GM18502 (cell line): ENCODE data around the gene GJD4.

Experiments
- ATAC-seq: cut with Tn5 transposase; IDR thresholded peaks from one replicate; pipeline ENCODE4 v1.9.1; 2021; ENCODE audit warnings: mild to moderate bottlenecking; ENCODE audit not compliant: unreplicated experiment, poor library complexity

GJD4 gene

DNA sequence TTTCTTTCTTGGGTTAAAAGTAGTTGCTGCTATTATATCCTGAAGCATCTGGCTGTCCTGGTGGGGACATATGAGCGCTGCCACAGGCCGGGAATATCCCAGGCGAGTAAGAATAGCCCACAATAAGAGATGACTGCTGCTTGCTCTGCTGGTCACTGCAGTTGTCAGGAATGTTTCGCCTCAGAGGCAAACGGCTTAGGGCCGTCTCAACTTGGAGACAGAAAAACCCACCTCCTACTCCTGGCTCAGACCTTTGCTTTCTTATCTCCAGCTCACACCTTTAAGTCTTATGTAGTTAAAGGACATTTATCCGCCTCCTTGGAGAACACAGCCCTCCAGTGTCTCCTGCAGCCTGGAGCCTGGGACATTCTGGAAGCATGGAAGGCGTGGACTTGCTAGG, at the start of gene GJD4:
Gene GJD4 (plus strand): TSS at position 151 of the 400 bp plus-strand sequence. CDS start 227 bp downstream, at position 378.
- ATAC-seq, result no peak

- no peak for ATAC-seq
Observed at GRCh38 chr10:35555962-35556930, 48.9 kb upstream of the GJD4 start.

- ATAC-seq, result no peak
Observed at GRCh38 chr10:35558276-35558675, 46.9 kb upstream of the GJD4 start.

DNA sequence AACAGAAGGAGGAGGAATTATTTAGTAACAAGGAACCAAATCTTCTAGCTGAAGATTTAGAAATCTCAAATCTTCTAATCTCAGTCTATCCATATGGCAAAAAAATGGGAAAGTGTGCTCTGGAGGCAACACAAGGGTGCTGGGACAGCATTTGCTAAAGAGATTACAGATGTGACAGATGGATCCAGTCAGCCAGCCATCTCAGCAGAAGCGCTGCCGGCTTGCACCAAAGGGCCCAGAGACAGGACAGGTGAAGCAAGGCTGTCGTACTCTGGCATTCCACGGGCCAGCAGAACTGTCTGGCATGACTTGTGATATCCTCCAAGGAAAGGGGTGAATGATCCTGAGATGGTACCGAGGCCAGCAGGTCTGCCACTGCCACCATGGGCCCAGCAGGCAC, 45.7 kb upstream of the GJD4 start:
- no peak for ATAC-seq

GRCh38 chr10:35561715-35562114, 43.4 kb upstream of the GJD4 start:
- no peak for ATAC-seq

- no peak for ATAC-seq
Observed at GRCh38 chr10:35562427-35562826, 42.7 kb upstream of the GJD4 start.

DNA sequence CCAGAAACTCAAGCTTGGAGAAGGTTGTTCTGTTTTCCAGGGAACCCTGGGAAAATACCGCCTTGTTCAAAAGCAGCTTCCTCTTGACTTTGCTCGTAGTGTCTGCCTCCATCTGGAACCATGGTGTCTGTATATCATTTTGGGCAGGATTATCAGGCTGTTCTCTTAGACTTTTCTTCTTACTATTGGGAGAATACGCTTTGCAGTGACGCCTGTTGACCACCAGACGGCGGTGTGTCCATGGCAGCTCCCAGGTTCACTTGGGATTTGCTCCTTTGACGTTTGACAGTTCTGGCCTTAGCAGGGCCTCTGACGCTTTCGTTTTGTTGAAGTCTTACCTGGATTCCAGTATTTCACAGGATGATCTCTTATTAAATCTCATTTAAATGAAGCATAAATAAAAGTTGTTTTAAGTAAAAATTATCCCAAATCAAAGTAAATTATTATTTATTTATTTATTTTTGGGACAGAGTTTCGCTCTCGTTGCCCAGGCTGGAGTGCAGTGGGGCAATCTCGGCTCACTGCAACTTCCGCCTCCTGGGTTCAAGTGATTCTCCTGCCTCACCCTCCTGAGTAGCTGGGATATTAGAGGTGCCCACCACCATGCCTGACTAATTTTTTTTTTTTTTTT, 41.8 kb upstream of the GJD4 start:
- no peak for ATAC-seq

DNA sequence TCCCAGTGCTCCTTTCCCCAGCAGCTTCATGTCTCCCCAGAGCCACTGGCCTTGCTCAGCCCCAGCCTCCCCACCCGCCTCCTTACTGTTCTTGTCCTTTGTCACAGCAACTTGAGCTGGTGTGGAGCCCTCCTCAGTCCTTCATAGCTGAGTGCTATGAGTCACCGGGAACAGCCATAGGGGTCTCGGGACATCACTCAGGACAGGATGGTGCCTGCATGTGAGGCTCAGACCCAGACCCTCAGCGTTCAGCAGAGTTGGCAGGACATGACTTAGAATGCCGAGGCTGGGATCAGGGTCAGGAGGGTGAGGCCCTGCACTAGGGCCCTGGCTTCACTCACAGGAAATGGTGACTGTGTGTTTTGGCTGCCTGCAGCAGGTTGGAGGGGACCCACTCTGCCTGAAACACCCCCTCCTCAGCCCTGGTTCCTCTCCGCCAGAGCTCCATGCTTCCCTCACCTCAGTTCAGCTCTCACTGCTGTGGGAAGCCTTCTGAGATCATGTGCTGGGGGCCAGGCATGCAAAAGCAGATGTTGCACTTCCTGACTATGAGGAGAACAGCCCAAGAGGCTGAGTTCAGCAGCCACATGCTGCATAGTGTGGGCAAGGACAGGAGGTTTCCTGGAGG, 40.7 kb upstream of the GJD4 start:
- ATAC-seq, result peak; percentile 71

GRCh38 chr10:35565602-35566081, 39.5 kb upstream of the GJD4 start:
- no peak for ATAC-seq

DNA sequence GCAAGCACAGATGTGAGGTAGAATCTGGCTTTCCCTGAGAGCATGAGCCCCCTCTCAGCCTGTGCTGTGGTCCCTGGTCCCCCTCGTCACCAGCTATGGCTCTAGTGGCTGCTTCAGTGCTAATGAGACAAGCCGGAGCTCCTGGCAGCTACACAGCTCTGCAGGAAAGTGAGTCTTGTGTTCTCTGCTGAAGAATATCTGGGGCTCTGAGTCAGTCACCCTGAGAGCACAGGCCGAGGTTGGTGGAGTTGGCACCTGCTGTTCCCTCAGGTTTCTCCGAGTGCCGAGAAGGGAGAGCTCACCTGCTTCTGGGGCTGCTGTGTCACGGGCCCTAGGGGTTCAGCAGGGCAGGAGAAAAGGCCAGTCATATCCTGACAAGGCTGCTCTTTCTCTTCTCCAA, 37.2 kb upstream of the GJD4 start:
- no peak for ATAC-seq

DNA sequence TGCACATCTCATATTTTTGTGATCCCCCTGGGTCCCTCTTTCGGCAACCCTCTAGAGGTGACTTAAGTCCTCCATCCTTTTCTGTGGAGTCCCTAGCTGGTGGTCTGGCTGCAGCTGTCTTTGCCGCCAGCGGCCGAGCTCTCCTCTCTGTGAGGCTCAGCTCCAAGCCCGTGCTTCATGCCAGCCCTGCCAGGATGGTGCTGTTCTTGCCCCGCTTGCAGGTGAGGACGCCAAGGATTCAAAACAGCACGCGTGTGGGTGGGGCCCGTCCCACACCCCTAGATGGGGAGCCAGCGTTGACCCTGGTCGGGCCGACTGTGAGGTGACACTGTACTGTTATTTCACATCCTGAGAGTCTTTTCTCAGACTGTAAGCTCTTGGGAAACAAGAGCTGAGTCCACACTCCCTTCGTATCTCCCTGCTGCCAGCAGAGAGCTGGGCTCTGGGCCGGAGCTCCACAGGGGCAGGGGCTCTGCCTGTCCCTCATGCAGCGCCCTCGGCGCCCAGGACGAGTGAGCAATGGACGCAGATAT, 36.6 kb upstream of the GJD4 start:
- ATAC-seq, result no peak

DNA sequence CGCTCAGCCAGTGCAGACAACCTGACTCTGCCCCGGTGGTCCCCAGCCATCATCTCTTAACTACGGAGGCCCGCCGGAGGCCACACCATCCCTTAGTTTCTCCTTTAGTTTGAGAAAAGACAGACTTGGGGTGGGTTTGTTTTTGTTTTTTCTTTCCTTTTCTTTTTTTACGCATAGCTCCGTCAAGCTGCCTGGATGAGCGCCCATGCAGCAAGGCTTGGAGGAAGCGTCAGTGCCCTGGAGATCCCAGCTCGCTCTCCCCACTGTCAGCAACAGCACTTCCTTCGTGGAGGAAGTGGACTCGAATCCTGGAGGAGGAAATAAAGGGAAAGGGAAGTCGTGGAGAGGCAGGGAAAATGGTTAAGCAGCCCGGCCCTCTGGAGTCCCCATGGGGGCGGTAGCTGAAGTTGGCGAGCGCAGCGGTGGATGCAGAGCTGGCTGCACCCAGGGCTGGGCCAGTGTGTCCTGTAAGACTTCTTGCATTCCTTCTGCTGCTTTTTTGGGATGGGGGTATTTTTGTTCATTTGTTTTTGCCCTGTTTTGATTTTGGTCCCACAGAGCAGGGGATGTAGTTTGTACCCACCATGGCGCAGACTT, 35.9 kb upstream of the GJD4 start:
- no peak for ATAC-seq

DNA sequence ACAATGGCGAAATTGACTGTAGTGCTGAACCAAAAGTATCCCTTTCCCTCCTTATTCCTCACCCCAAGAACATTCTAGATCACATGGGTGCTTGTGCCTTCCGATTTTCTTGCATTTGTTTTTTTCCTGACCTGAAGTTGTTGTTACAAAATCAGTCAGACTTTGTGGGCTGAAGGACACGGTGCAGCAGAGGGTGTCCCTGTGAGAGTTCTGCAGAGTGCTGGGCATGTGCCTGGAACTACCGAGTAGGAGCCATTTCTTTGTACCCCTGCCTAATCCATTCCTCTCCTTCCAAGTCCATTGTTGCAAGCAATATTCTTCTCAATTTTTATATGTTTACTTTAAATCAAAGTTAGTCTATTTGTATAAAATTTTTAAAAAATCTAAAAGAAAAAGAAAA, 35.3 kb upstream of the GJD4 start:
- ATAC-seq, result no peak

DNA sequence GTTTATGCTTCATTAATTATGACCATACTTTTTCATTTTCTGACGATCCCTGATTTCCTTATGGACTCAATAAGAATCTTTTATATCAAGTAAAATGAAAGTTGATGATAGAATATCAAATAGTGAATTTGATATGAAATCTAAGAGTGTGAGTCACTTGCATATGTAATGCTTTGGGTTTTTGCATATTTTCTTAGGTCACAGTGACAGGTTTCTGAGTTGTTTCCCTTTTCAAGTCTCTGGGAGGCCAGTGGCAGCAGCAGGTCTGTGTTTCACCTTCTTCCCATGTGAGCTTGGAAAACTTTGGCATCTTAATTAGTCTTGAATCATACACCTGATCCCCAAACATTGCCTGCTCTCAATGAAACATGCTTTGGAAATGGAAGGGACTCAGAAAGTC, 34.7 kb upstream of the GJD4 start:
- no peak for ATAC-seq

GRCh38 chr10:35572583-35572982, 32.6 kb upstream of the GJD4 start:
- no peak for ATAC-seq

GRCh38 chr10:35573796-35574195, 31.3 kb upstream of the GJD4 start:
- no peak for ATAC-seq

- ATAC-seq, result no peak
Observed at GRCh38 chr10:35574924-35575352, 30.2 kb upstream of the GJD4 start.

- no peak for ATAC-seq
Observed at GRCh38 chr10:35575640-35576039, 29.5 kb upstream of the GJD4 start.

DNA sequence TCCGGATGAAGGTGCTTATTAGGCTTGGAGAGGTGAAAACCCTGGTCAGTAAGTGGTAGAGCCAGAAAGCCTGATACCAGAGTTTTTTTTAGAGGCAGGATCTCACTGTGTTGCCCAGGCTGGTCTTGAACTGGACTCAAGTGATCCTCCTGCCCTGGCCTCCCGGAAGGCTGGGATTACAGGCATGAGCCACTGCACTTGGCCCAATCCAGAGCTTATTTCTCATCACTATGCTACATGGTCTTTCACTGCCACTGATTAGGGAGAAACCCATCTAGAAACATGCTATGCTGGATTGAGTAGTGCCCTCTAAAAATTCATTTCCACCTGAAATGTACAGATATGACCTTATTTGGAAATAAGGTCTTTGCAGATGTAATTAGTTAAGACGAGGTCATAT, 28.4 kb upstream of the GJD4 start:
- ATAC-seq, result no peak

GRCh38 chr10:35577926-35578617, 27.1 kb upstream of the GJD4 start:
- ATAC-seq, result no peak
